Nephron (organoid): Measurements from ENCODE around the gene RALGAPA2.
A peak's percentile ranks its signal among the peaks of the same experiment; 100 is the strongest.

Experiments used
- H3K27ac Mint-ChIP-seq, 3 experiments: 2 replicates each; pipeline ENCODE4 v1.8.0; 2020; ENCODE audit warnings: mixed read lengths in 3 of 3, mild to moderate bottlenecking in 2 of 3, moderate library complexity in 1 of 3
- H3K27me3 Mint-ChIP-seq: 2 replicates; pipeline ENCODE4 v1.8.0; 2021; ENCODE audit warnings: low read depth, mild to moderate bottlenecking, moderate library complexity, mixed read lengths
- H3K36me3 Mint-ChIP-seq: 2 replicates; pipeline ENCODE4 v1.8.0; 2020; ENCODE audit warnings: low read depth, mixed read lengths
- H3K4me1 Mint-ChIP-seq: 2 replicates; pipeline ENCODE4 v1.8.0; 2020; ENCODE audit warnings: mixed read lengths
- H3K4me3 Mint-ChIP-seq, 3 experiments: 2 replicates each; pipeline ENCODE4 v1.8.0; 2020; ENCODE audit warnings: mild to moderate bottlenecking in 3 of 3, mixed read lengths in 3 of 3, moderate library complexity in 2 of 3
- H3K9me3 Mint-ChIP-seq: 2 replicates; pipeline ENCODE4 v1.8.0; 2020; ENCODE audit warnings: mixed read lengths
- TF ChIP-seq, protein P1 (sequence below), 3 experiments: fragments of 200-600 bp; sonication (generic); IDR thresholded peaks; one replicate each; pipeline ENCODE4 v1.5.0; 2021; ENCODE audit warnings: antibody characterized with exemption in 3 of 3; ENCODE audit not compliant: unreplicated experiment in 3 of 3

Gene RALGAPA2

DNA sequence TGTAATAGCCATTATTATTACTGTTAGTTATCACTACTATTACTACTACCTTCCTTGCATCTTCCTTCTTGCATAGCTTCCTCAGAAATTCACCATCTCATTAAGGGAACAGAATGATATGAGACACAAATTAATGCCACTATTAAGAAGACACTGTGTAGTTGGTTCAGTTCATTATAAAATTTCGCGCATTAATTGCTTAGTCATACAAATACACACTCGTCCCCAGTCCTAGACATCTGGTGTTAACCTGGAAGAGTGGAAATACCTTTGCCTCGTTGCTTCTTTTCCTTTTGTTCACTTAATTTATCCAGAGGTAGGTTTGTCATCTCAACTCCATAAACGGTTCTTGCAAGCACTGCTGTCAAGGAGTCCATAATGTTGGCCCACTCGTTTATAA, 107.5 kb downstream of the RALGAPA2 start:
- no peaks in the 10 kb centered on the region for H3K27me3 Mint-ChIP-seq
- H3K9me3 Mint-ChIP-seq, result no peaks in the 10 kb centered on the region
- no peak overlapping the region for H3K27ac Mint-ChIP-seq
- H3K4me3 Mint-ChIP-seq, result no peak overlapping the region
- no peaks in the 10 kb centered on the region for H3K4me1 Mint-ChIP-seq
- TF ChIP-seq, protein P1, sequence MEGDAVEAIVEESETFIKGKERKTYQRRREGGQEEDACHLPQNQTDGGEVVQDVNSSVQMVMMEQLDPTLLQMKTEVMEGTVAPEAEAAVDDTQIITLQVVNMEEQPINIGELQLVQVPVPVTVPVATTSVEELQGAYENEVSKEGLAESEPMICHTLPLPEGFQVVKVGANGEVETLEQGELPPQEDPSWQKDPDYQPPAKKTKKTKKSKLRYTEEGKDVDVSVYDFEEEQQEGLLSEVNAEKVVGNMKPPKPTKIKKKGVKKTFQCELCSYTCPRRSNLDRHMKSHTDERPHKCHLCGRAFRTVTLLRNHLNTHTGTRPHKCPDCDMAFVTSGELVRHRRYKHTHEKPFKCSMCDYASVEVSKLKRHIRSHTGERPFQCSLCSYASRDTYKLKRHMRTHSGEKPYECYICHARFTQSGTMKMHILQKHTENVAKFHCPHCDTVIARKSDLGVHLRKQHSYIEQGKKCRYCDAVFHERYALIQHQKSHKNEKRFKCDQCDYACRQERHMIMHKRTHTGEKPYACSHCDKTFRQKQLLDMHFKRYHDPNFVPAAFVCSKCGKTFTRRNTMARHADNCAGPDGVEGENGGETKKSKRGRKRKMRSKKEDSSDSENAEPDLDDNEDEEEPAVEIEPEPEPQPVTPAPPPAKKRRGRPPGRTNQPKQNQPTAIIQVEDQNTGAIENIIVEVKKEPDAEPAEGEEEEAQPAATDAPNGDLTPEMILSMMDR (IDR thresholded peaks at IDR 0.05; ENCODE audit: unreplicated experiment in 3 of 3), result no peak
- peaks cover 22% of the 10 kb centered on the region for H3K36me3 Mint-ChIP-seq

DNA sequence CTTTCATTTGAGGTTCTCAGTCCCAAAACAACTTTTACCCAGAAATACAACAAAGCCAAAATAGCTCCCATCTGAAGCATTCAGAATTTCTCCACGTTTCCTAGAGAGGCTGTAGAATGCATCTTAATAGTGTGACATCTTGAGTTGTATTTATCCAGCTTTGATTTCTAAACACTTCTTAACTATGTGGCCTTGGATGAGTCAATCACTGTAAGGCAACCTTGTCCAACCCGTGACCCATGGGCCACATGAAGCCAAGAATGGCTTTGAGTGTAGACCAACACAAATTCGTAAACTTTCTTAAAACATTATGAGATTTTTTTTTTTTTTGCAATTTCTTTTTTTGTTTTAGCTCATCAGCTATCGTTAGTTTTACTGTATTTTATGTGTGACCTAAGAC, 108.1 kb downstream of the RALGAPA2 start:
- TF ChIP-seq, protein P1 (IDR thresholded peaks at IDR 0.05; ENCODE audit: unreplicated experiment in 3 of 3), result no peak
- peaks cover 22% of the 10 kb centered on the region for H3K36me3 Mint-ChIP-seq
- no peaks in the 10 kb centered on the region for H3K9me3 Mint-ChIP-seq
- H3K4me3 Mint-ChIP-seq, result no peak overlapping the region
- no peaks in the 10 kb centered on the region for H3K27me3 Mint-ChIP-seq
- no peak overlapping the region for H3K27ac Mint-ChIP-seq
- no peaks in the 10 kb centered on the region for H3K4me1 Mint-ChIP-seq

DNA sequence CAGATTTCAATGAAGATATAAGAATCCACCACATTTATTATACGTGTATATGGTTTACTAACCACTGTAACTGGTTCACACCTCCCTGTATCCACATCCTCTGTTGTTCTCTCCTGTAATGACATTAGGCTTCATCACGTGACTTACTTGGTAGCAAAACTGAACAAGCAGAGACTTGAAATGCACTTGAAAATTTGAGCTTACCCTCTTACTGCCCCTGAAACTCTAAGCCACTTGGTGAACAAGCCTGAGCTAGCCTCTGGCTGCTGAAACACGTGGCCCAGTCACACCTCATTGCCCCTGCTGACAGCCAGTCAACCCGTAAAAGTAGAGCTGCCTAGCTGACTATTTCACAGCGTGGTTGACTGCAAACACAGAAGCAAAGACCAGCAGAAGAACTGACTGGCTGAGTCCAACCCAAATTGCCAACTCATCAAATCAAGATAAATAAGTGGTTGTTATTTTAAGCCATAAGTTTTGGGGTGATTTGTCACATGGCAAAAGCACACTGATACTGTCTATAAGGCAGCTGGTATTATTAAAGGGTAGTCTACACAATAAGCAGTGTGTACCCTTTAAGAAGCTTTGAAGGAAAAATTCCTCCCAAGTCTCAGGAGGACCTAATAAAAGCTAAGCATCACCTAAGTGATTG, 109.0 kb downstream of the RALGAPA2 start:
- TF ChIP-seq, protein P1 (IDR thresholded peaks at IDR 0.05; ENCODE audit: unreplicated experiment in 3 of 3), result no peak
- Mint-ChIP-seq H3K4me1 (peaks cover 2% of the 10 kb centered on the region), H3K4me3 (no peak overlapping the region), H3K27me3 (no peaks in the 10 kb centered on the region), H3K36me3 (peaks cover 24% of the 10 kb centered on the region), H3K9me3 (no peaks in the 10 kb centered on the region), H3K27ac (peak overlapping the region in 1 of 3 experiments; percentile 31)

DNA sequence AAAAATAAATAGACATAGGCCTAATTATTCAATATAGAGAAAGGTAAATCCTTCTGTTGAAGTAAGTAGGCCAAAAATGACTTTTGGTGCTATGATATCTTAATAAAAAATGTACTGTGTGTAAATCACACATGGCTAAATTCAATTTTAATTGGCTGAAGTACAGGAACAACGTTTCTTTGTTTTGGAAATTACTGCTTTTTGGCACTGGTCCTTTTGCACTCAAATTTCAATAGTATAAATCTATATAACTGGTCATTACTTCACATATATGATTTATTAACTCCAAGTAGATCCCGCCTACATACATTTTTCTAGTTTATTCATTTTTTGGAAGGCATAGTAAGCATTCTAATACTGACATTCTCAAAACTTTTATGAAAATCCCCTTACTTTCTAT, 114.5 kb downstream of the RALGAPA2 start:
- no peaks in the 10 kb centered on the region for H3K27me3 Mint-ChIP-seq
- H3K36me3 Mint-ChIP-seq, result peaks cover 13% of the 10 kb centered on the region
- no peak overlapping the region for H3K4me3 Mint-ChIP-seq
- TF ChIP-seq, protein P1 (IDR thresholded peaks at IDR 0.05; ENCODE audit: unreplicated experiment in 3 of 3), result no peak
- peak overlapping the region in 1 of 3 experiments; percentile 2 for H3K27ac Mint-ChIP-seq
- H3K4me1 Mint-ChIP-seq, result peaks cover 14% of the 10 kb centered on the region
- no peaks in the 10 kb centered on the region for H3K9me3 Mint-ChIP-seq

DNA sequence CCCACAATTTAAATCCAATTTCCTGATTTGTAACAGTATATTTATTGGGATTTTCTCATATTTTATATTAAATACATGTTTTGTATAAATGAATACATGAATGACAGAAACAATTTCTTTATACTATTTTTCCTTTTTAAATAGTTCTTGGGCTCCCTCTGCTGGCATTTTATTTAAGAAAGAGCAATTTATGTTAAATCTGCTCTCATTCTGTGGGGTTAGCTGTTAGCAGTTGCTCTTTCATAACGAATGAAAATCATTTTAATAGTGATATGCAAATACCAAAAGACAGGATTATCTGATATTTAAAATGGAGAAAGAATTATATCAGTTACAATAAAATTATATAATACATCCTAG, 118.3 kb downstream of the RALGAPA2 start:
- H3K27me3 Mint-ChIP-seq, result no peaks in the 10 kb centered on the region
- H3K36me3 Mint-ChIP-seq, result peaks cover 15% of the 10 kb centered on the region
- TF ChIP-seq, protein P1 (IDR thresholded peaks at IDR 0.05; ENCODE audit: unreplicated experiment in 3 of 3), result peak in 1 of 3 experiments; percentile 7
- no peaks in the 10 kb centered on the region for H3K9me3 Mint-ChIP-seq
- H3K4me1 Mint-ChIP-seq, result peaks cover 14% of the 10 kb centered on the region
- H3K27ac Mint-ChIP-seq, result no peak overlapping the region
- no peak overlapping the region for H3K4me3 Mint-ChIP-seq
